ENCODE data around the gene SFN. TPM values are rescaled to one million over a fixed set of nuclear protein-coding genes. Genes with fewer than 3 reads are reported as not detected.

The SFN gene
- polyA plus RNA-seq, 1 experiment = 0.10 TPM

Small RNA genes lying within 50 kb of the gene (small RNA-seq; reads per million reads assigned to genes)
- not detected for gene RN7SL165P (ENCODE audit: insufficient read length, low read depth)

Other genes with a start within 250 kb of the SFN start
- gene ARID1A, start 167.1 kb upstream of the SFN start, polyA plus RNA-seq (2011; rRNA removed) = 16.4 and 23.8 TPM in 2 replicates
- gene PIGV, start 75.2 kb upstream of the SFN start, polyA plus RNA-seq (2011; rRNA removed) = 16.1 and 17.8 TPM in 2 replicates
- gene ZDHHC18, start 36.5 kb upstream of the SFN start, polyA plus RNA-seq (2011; rRNA removed) = 20.4 and 29.2 TPM in 2 replicates
- 28.7 and 40.3 TPM in 2 replicates for gene GPN2, start 27.1 kb downstream of the SFN start, polyA plus RNA-seq (2011; rRNA removed)
- 6.2 and 6.5 TPM in 2 replicates for gene GPATCH3, start 37.3 kb downstream of the SFN start, polyA plus RNA-seq (2011; rRNA removed)
- gene NR0B2, start 50.8 kb downstream of the SFN start, polyA plus RNA-seq (2011; rRNA removed) = not detected in 2 replicates
- 54.0 and 54.1 TPM in 2 replicates for gene NUDC, start 58.6 kb downstream of the SFN start, polyA plus RNA-seq (2011; rRNA removed)
- 0.06 TPM in 1 of 2 replicates, not detected in the other for gene KDF1, start 97.3 kb downstream of the SFN start, polyA plus RNA-seq (2011; rRNA removed)
- 47.1 and 50.7 TPM in 2 replicates for gene TRNP1, start 130.5 kb downstream of the SFN start, polyA plus RNA-seq (2011; rRNA removed)
- gene TENT5B, start 149.7 kb downstream of the SFN start, polyA plus RNA-seq (2011; rRNA removed) = 1.5 and 2.1 TPM in 2 replicates